ENCODE data around the gene C9orf50.
"Not testable (repeated sequence)": the region's sequence is repeated elsewhere in the genome, so short reads cannot be mapped to it uniquely, and the experiment has no call there.

C9orf50 gene, protein sequence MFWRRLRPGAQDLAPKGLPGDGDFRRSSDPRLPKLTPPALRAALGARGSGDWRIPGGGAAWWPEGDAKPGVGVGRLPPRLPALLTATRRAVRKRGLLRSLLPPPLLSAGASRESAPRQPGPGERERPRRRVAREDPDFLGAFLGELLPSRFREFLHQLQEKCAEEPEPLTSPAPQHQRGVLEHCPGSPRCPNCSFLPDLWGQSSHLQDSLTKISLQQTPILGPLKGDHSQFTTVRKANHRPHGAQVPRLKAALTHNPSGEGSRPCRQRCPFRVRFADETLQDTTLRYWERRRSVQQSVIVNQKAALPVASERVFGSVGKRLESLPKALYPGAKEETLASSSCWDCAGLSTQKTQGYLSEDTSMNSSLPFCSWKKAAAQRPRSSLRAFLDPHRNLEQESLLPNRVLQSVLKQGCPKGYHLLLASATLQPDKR

DNA sequence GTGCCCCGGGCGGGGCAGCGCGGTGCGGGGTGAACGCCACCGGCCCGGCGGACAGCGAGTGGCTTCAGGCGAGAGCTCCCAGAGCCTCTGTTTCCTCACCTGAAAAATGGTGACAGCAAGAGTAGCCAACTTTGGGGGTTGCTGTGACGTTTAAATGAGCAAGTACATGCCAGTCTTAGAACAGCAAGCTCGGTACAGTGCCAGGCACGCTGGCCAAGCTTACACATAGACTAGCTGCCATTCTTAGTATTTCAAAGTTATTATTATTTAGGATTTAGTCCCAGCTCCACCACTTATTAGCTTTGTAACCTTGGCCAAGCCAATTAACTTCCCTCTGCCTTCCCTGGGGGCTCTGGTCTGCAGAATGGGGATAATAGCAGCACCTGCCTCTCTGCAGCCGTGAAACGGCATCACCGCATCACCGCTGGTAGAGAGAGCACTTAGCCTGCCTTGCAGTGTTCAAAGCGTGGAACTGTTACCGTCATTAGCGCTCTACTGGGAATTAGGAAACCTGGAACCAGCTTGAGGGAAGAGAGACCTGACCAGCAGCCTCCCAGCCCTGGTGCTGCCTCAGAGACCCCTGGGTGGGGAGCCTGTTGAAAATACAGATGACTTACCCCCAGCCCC, at the start of gene C9orf50:
TSS of gene C9orf50 (minus strand) at position 433 of the 627 bp plus-strand sequence. CDS start 527 bp downstream, outside the sequence.
- FAIRE-seq, result no peak
- DNase-seq (ENCODE audit: low spot score), result no peak

DNA sequence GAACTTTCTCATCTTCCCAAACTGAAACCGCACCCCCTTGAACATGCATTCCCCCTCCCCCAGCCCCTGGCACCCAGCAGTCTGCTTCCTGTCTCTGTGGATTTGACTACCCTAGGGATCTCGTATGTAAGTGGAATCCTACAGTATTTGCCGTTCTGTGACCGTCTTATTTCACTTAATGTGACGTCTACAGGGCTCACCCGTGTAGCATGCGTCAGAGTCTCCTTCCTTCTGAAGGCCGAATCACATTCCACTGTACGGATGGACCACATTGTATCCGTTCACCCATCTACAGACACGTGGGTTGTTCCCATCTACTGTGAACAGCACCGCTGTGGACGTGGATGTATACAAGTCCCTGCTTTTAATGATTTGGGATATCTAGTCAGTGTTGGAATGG, 49.0 kb upstream of the C9orf50 start:
- DNase-seq (ENCODE audit: low spot score) (no peak), FAIRE-seq (no peak)

DNA sequence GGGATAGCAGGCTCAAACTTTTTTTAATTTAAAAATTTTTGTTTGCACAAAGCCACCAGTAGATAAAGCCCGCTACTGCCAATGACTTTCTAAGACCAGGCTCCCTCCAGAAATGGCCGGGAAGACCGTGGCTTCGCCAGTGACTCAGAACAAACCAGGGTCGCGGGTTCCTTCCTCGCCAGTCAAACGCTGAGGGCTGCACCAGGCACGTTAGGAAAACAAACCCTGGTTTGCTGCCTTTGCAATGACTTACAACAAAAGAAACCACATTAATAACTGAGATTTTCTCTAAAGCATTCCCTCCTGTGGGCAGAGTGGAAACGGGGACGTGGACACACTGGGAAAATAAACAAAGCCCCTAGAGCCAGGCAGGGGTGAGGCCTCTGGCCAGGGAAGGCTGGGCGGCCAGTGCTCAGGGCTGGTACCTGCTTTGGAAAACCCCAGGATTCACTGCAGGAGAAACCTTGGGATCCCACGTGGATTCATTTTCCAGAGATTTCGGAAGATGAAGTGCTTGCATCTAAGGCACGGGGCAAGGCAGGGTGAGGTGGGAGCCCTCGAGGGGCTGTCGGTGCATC, 48.3 kb upstream of the C9orf50 start:
- DNase-seq (ENCODE audit: low spot score), result no peak
- no peak for FAIRE-seq

DNA sequence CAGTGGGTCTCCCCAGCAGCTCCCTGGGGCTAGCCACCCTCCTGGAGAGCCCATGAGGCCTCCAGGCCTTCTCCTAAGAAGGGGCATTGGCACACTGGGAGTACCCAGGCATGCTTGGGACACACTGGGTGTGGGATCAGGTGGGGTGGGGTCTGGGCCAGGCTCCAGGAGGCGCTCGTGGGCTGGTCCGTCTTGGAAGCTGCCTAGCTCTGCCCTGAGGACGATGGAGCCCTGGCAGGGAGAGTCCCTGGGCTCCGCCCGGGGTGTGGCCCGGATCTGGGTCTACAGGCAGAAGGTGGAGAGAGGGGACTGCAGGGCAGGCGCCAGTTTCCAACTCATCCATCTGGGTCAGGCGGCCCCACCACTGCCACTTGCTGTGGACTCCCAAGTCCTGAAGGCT, 46.9 kb upstream of the C9orf50 start:
- DNase-seq (ENCODE audit: low spot score) (no peak), FAIRE-seq (no peak)

DNA sequence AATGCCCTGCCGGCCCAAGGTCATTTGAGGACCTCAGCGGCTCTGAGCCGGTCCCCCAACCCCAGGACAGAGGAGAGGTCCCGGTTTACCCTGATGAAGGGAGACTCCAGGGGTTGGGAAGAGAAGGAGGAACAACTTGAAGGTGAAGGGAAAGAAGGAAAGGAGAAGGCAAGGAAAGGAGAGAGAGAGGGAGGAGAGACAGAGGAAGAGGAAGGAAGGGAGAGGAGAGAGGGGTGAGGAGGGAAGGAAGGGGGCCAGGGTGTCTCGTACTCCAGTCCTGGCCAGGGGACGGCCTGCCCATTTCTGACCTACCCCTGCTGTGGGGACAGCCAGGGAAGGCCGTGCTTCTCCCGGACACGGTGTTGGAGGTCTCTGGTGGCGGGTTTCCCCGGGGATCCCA, 46.5 kb upstream of the C9orf50 start:
- no peak for FAIRE-seq

DNA sequence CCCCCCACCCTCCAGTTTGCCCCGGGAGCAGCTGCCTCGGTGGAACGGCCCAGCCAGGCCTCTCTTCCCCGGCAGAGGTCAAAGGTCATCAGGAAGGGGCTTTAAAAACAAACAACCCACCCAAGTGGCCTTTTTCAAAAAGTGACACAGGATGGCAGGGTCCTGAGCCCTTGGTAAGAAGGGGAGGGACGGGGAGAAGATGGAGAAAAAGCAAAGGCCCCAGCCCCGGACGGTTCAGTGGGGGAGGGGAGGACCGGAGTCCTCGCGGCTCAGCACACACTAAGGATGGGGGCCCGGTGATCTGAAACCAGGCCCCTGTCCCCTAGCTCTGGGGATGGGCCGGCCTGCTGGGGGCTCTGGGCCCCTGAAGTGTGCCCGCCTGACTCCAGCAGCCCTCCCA, 45.7 kb upstream of the C9orf50 start:
- DNase-seq (ENCODE audit: low spot score), result no peak
- no peak for FAIRE-seq

More for the DNA sequence above, 46.5 kb upstream of the C9orf50 start:
- DNase-seq (ENCODE audit: low spot score), result no peak

DNA sequence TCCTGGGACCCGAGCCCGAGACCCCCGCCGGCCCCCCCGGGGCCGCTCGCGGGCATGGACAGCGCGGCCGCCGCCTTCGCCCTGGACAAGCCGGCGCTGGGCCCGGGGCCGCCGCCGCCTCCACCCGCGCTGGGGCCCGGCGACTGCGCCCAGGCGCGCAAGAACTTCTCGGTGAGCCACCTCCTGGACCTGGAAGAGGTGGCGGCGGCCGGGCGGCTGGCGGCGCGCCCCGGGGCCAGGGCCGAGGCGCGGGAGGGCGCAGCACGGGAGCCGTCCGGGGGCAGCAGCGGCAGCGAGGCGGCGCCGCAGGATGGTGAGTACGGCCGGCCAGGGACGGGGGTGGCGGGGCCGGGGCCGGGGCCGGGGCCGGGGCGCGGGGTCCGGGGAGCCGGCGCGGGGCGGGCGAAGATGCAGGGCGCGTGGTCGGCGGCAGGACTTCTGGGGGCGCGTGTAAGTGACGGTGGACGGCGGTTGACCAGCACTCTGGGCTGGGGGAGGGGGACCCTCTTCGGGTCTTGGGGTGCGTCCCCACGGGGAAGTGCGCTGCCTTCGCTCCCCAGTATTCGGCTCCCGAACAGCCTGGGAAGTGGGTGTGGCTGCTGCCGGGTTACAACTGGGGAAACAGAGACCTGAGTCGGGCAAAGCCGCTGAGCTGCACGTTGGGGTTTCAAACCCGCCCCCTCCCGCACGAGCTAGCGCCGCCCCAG, 45.1 kb upstream of the C9orf50 start:
- no peak for DNase-seq (ENCODE audit: low spot score)
- no peak for FAIRE-seq

DNA sequence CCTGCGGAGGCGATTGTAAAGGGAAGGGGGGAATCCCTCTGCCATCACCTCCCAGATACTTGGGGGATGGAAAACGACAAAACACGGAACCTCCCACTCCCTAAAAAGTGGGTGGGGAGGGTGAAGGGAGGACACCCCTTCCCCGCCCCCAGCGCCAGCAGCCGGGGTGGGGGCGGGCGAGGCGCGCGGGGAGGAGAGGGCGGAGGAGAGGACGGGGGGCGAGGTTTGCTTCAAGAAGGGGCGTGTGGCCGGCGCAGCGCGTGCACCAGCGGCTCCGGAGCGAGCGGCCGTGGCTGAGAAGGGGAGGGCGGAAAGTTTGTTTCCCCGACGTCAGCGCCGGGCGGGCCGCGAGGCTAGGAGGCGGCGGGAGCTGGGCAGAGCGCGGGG, 44.5 kb upstream of the C9orf50 start, which contains the start of gene PRRX2:
TSS of gene PRRX2 (plus strand) at position 259 of the 387 bp plus-strand sequence. CDS start 221 bp downstream, outside the sequence.
- peak; percentile 51 for DNase-seq (ENCODE audit: low spot score)
- no peak for FAIRE-seq

DNA sequence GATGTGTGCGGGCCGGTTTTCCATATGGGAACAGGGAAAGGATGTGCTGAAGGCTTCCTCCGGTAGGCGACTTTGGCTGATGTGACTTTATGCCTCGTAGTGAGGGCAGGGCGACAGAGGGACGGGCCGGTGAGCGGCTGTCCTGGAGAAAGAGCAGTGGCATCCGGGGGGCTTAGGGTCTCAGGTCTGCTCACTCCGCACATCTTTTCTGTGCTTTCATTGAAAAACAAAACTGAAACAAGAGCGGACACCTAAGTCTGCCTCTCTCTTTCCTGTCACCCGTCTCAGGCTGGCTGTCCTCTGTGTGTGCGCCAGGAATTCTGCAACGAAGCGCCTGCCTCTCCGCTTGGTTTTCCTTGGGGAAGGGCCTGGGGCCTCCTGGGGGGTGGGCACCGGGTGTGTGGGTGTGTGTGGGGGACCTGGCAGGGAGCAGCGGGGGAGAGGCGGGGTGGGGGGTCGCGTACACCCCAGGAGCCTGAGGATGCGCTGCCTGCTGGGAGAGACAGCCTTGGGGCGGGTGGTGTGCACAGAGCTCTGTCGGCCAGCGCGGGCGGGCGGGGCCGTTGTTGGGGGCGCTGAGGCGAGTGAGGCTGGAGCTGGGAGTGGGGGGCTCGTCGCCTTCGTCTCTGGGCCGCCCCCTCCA, 44.0 kb upstream of the C9orf50 start:
- FAIRE-seq (no peak), DNase-seq (ENCODE audit: low spot score) (no peak)

DNA sequence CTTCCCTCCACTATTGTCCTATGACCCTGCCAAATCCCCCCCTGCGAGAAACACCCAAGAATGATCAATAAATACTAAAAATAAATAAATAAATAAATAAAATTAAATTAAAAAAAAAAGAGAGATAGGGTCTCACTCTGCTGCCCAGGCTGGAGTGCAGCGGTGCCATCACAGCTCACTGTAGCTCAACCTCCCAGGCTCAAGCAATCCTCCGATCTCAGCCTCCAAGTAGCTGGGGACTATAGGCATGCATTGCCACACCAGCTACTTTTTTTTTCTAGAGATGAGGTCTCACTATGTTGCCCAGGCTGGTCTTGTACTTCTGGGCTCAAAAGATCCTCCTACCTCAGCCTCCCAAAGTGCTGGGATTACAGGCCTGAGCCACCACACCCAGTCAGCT, 41.3 kb upstream of the C9orf50 start:
- not testable (repeated sequence) for FAIRE-seq

DNA sequence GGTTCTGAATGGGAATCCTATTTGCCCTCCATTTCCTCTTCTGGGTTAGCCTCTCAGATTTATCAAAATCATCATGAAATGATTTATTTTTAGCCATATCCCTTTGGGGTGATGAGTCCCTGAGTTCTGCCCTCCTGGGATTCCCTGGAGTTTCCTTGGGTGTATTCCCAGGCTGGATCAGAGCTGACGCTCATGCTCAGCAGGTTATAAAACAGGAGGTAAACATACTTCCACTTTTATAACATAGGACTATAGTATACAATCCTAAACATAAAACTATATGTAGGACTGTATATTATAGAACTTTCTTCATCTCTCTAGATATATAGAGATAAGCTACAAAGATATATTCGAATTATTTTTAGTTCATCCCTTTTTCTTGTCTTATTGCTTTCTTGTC, 40.1 kb upstream of the C9orf50 start:
- FAIRE-seq (no peak), DNase-seq (ENCODE audit: low spot score) (no peak)

More for the DNA sequence above, 41.3 kb upstream of the C9orf50 start:
- DNase-seq (ENCODE audit: low spot score), result not testable (repeated sequence)

DNA sequence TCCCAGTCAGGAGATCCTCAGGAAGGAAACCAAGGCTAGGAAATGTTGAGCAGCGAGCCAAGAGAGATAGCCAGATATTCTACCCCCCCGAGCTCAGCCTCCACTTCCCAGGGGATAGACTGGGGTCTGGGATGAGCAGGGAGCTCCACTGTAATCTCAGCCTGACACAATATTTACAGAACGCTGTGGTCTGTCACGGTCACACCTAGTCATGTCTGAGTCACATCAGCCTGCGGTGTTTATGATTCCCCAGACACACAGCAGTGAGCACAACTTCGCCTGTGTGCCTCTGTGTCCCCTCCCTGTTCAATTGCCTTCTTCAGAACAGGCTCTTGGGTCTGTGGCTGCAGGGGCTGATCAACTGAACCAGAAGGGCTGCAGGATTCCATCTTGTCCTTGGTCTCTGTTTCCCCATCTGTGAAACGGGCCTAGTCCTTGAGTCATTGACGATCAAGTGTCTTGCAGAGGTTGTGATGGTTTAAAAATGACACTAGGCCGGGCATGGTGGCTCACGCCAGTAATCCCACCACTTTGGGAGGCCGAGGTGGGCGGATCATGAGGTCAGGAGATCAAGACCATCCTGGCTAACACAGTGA, 36.0 kb upstream of the C9orf50 start:
- peak; percentile 54 for DNase-seq (ENCODE audit: low spot score)
- peak; percentile 13 for FAIRE-seq

DNA sequence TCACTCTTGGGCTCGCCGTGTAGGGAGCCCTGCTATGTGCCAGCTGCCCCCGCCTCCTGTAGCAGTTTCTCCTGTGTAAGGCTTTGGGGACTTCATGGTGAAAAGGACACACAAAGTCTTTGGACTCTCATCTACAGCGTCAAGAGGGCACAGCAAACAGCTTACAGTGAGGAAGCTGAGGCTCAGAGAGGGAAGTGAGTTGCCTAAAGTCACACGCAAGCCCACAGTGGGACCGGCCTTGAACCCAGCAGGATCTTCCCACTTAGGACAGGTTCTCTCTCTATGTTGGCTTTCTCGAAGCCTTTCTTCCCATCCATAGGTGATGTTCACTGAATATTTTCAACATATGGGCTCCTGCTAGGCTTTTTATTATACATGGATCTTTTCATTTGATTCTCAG, 34.8 kb upstream of the C9orf50 start:
- DNase-seq (ENCODE audit: low spot score), result no peak
- FAIRE-seq, result no peak

DNA sequence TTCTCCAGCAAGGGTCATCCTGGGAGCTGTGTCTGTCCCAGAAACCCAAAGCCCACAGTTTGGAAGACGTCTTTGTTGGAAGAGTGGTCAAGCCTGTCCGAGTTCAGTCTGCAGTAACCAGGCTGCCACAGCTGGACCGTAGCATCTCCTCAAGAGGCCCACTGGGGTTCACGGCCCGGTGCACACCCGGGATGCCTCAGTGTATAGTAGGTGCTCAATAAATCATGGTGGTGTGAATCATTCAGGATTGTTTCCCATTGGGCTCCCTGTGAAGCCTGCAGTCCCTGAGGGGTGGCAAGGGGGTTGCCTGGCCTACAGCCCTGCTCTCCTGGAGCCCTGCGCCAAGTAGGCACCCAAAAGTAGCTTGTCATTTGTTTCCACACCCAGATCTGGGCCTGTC, 34.3 kb upstream of the C9orf50 start:
- FAIRE-seq (no peak), DNase-seq (ENCODE audit: low spot score) (no peak)

DNA sequence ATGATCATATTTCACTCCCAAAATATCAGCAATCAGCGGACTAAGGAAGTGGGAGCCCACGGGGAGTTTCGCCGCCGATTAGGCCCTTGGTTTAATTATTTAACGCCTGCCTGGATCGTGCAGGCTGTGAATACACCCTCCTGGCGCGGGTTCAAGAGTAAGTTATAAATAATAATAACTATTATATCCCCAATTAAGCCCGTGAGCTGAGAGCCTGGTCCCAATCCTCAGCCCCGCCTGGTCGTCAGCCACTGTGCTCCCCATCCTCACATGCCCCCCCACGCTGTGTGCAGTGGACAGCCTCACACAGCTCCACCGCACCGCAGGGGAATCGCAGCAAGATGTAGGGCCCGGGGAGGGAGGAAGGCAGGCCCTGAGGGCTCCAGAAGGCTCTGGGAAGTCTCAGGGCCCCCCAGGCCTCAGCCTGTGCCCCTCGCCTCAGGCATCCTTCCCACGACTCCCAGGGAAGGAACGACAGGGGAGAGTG, 33.7 kb upstream of the C9orf50 start:
- DNase-seq (ENCODE audit: low spot score) (no peak), FAIRE-seq (no peak)

DNA sequence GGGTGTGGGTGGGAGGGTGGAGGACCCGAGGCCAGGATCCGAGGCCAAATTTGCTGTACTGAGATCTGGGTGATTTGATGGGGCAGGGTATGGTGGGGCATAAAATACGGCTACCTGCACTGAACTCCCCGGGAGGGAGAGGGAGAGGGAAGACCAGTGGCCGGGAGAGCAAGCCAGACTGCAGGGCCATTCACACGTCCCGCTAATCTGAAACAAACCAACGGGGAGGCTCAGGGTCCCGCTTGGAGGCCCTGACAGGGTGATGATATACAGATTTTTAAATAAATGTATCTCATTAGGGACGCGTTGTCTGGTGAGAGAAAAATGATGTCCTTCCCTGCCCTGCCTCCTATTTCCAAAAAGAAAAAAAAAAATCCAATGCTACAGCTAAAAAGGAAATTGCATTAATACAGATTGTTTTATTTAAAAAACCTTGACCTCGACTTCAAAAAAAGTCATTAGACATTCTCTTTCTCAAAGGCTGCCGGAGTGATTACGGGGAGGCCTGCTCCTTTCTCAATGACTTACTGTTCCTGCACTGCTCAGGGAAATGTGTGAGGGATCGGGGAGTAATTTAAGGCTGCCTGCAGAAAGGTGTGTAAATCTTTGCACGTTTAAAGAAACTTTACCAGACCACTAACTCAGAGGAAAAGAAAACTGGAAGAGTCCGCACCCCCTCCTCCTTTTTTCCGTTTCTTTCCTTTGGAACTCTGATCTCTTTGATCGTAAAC, 33.1 kb upstream of the C9orf50 start:
- FAIRE-seq, result no peak
- no peak for DNase-seq (ENCODE audit: low spot score)

DNA sequence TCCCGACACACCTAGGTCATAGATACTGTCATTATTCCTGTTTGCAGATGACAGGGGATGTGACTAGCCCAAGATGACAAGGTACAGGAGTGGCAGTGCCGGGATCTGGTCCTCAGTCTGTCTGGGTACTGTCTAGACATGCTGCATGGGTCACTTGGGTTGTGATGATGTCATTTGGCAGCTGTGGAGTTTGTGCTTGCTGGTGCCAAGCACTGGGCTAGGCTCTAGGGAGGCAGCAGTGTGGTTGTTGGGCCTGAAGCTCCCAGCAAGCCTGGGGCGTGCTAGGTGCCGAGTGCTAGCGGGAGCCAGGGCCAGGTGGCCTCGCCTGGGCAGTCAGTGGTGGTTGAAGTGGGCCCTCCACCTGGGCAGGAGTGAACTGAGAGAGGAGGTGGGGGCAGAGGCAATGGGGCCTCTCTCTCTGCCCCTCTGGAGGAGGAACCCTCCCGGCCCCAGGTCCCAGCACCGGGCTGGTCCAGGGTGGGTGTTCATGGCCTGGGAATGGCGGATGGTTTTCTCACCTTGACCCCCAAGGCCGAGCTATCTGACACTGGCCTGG, 29.9 kb upstream of the C9orf50 start:
- FAIRE-seq (no peak), DNase-seq (ENCODE audit: low spot score) (no peak)

DNA sequence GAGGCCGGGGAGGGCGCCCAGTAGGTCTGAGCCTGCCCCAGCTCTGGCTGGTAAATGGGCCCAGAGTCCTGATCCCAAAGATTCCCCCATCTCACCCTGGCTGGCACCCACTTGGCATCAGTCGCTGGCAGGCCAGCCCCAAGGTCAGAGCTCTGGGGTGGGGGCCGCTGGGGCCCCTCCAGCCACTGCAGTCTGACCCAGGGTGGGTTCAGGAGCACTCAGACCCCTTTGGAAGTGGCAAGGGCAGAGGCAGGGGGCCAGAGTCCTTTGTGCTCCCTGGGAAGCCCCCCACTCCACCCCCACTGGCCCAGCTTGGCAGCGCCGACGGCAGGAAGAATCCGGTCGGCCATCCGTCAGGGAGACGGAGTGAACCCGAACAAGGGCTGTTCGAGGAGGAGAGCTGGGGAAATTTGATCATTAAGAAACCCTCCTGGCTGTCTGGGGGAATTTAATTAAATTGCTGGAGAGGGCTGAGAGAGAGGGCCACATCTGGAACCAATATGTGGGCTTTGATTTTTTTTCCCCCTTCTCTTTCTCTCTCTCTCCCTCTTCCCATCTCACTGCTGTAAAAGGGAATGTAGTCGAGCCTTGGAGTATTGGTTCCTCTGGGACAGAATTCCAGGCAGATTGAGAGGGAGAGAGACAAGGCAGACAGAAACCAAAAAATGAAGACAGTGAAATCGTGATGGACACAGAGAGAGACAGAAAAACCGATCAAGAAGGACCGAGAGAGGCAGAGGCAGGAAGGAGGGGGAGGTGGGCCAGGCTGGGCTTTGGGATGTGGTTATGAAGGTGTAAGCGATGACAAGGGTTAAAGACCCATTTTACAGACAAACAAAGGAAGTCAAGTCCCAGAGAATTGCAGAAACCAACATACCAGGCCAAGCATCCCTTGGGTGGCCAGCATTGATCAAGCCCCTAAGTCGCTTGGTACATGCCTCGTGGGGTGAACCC, 29.1 kb upstream of the C9orf50 start:
- DNase-seq (ENCODE audit: low spot score), result no peak
- no peak for FAIRE-seq

DNA sequence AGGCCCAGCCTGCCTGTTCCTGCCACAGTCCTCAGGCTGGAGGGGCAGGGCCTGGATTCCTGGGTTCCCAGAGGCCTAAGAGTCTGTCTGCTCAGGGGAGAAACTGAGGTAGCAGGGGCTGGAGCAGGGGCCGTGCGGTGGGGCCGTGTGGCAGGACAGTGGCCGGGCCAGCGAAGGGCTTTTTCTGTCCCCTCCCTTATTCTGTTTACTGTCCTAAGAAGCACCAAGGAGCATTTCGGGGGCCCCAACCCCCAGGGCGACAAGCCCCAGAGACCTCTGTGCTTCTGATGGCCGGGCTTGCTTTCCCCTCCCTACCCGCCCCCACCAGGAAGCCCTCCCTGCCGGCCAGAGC, 27.8 kb upstream of the C9orf50 start:
- FAIRE-seq (no peak), DNase-seq (ENCODE audit: low spot score) (no peak)
